GM18505 (cell line): ENCODE results near the gene CACNA2D4.

Experiments used
- ATAC-seq: cut with Tn5 transposase; IDR thresholded peaks from one replicate; pipeline ENCODE4 v1.9.1; 2021; ENCODE audit not compliant: unreplicated experiment
- POLR2A ChIP-seq: IDR thresholded peaks from 4 replicates; pipeline ENCODE4 v1.6.1; 2011; ENCODE audit warnings: borderline replicate concordance; ENCODE audit not compliant: insufficient read depth, insufficient read length; ENCODE audit errors: extremely low read depth

CACNA2D4 gene

GRCh38 chr12:1928439-1929121, 10.1 kb upstream of the CACNA2D4 start:
- no peak for ATAC-seq
- TF ChIP-seq POLR2A, result no peak

DNA sequence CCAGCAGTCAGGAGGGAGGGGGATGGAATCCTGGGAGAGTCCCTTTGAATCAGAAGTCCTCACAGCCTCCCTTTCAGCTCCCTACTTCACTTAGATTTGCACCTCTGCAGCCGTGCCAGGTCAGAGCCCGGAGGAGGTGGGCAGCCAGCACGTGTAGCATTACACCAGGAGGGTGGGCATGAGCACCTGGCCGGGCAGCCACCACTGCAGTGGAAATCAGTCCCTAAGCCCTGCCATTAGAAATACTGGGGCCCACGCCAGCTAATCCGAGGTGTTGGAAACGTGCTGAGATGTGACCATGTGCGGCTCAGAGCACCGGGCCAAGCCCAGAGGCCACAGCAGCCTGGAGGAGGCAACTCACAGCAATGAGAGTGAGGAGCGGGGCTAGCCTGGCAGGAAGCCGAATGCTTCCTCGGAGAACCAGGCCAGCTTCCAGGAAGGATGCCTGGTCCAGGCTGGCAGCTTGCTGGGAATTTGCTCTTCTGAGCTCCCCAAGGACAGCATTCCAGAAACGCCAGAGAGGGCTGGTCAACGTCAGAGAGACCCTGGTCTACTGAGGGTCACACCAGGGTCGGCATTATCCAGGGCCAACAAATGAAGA, 9.4 kb upstream of the CACNA2D4 start:
- no peak for ATAC-seq

GRCh38 chr12:1927051-1927680, 8.7 kb upstream of the CACNA2D4 start:
- ATAC-seq, result no peak
- TF ChIP-seq POLR2A, result no peak

More for the DNA sequence above, 9.4 kb upstream of the CACNA2D4 start:
- TF ChIP-seq POLR2A, result no peak

DNA sequence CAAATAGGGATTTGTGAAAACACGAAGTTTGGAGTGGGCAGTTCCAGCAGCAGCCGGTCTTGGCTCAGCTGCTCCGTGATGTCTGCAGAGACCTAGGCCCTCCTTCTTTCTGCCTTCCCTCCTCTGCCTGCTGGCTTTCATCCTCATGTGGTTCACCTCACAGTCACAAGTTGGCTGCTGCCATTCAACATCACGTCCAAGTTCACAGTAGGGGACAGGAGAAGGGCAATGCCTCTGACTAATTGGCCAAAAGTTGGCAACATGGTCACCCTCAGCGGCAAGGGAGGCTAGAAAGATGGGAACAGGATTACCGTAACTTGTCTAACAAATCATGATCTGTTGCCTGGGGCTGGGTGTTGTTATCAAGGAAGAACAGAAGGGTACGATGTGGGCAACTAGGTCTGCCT, 7.8 kb upstream of the CACNA2D4 start:
- no peak for TF ChIP-seq POLR2A
- ATAC-seq, result no peak

- TF ChIP-seq POLR2A, result no peak
These were observed 7.2 kb upstream of the CACNA2D4 start for GRCh38 chr12:1925684-1926006.

DNA sequence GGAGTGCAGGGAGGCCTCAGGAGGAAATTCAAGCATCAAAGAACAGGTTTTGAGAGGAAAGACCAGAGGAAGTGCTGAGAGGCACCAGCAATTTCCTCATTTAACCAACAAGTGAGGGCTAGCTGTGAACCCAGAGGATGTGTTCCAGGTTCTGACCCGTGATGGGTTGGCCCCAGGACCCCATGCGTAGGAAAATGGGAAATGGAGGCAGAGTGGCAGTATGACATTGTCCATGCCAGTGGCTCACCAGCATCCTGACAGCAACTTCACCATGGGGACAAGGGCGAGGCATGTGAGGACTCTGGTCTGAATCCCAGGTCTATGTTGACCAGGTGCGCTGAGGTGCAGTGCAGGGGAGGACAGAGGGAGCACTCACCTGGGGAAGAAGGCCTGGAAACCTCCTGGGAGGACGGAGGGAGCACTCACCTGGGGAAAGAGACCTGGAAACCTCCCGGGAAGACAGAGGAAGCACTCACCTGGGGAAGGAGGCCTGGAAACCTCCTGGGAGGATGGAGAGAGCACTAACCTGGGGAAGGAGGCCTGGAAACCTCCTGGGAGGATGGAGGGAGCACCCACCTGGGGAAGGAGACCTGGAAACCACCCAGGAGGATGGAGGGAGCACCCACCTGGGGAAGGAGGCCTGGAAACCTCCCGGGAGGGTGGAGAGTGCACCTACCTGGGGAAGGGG, 6.7 kb upstream of the CACNA2D4 start:
- no peak for TF ChIP-seq POLR2A
- ATAC-seq, result no peak

More at GRCh38 chr12:1925684-1926006, 7.2 kb upstream of the CACNA2D4 start:
- no peak for ATAC-seq

GRCh38 chr12:1922985-1923384, 4.5 kb upstream of the CACNA2D4 start:
- no peak for ATAC-seq
- TF ChIP-seq POLR2A, result no peak

GRCh38 chr12:1922075-1922709, 3.7 kb upstream of the CACNA2D4 start:
- no peak for TF ChIP-seq POLR2A
- ATAC-seq, result no peak

DNA sequence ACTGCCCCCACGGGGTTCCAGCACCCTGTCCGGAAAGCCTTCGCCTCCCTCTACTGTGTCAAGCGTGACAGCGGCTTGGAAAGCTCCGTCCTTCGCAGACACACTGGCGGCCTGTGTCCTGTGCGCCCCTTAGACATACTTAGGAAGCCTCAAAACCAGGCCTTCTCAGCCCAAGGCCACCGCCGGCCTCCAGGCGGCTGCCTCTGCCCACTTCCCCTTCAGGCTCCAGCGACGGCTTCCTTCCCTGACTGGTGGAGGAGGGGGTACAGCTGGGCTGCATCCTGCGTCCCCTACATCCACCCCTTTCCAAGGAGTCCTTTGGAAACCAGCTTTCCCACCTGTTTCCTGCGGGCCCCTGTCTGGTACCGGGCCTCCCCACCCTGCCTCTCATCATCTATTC, 2.5 kb upstream of the CACNA2D4 start:
- no peak for ATAC-seq
- no peak for TF ChIP-seq POLR2A

DNA sequence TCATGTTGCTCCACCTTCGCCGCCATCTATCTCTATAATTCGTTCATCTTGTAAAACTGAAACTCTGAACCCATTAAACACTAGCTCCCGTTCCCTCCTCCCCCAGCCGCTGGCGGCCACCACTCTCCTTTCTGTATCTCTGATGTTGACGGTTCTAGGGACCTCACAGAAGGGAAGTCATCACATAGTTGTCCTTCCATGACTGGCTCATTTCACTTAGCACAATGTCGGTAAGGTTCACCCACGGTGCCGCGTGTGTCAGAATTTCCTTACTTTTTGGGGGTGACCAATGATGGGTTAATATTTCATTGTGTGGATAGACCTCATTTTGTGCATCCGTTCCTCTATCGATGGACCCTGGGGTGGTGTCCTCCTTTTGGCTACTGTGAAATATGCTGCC, 2.0 kb upstream of the CACNA2D4 start:
- no peak for TF ChIP-seq POLR2A
- no peak for ATAC-seq

GRCh38 chr12:1919763-1920162, 1.3 kb upstream of the CACNA2D4 start:
- no peak for TF ChIP-seq POLR2A
- no peak for ATAC-seq

GRCh38 chr12:1919284-1919683, 832 bp upstream of the CACNA2D4 start:
- no peak for ATAC-seq
- no peak for TF ChIP-seq POLR2A

DNA sequence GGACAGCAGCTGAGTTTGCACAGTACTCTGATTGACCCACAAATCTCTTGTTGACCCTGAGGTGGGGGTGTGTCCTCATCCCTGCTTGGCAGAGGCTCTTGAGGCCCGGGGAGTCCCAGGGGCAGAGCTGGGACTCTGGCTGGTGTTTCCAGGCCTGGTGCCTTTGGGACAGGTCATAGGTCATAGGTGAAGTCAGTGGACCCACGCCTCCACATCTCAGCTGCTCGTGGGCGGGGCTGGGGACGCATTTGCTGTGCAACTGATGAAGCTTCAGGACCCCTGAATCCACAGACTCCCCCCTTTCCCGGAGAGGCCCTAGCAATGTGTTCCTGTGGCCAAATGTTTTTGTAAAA, 408 bp upstream of the CACNA2D4 start:
- no peak for ATAC-seq
- TF ChIP-seq POLR2A, result no peak

- no peak for ATAC-seq
- no peak for TF ChIP-seq POLR2A
These were observed 1.0 kb downstream of the CACNA2D4 start for GRCh38 chr12:1917172-1918070.
